SK-N-MC (cell line): Measurements from ENCODE around the gene C6orf47.

ENCODE experiments used
- EZH2 ChIP-seq: fragments of 200-600 bp; sonication (generic); IDR thresholded peaks from one replicate; pipeline ENCODE4 v1.6.1; 2017; ENCODE audit warnings: antibody characterized with exemption
- FOXP2 ChIP-seq: optimal IDR thresholded peaks from 2 replicates; pipeline ENCODE3; 2011; ENCODE audit warnings: mild to moderate bottlenecking, moderate library complexity; ENCODE audit not compliant: insufficient read depth; ENCODE audit errors: extremely low read length, control extremely low read depth
- POLR2AphosphoS5 ChIP-seq: IDR thresholded peaks from 2 replicates; pipeline ENCODE4 v1.6.1; 2012; ENCODE audit warnings: mild to moderate bottlenecking, low read depth, low read length, borderline replicate concordance

DNA sequence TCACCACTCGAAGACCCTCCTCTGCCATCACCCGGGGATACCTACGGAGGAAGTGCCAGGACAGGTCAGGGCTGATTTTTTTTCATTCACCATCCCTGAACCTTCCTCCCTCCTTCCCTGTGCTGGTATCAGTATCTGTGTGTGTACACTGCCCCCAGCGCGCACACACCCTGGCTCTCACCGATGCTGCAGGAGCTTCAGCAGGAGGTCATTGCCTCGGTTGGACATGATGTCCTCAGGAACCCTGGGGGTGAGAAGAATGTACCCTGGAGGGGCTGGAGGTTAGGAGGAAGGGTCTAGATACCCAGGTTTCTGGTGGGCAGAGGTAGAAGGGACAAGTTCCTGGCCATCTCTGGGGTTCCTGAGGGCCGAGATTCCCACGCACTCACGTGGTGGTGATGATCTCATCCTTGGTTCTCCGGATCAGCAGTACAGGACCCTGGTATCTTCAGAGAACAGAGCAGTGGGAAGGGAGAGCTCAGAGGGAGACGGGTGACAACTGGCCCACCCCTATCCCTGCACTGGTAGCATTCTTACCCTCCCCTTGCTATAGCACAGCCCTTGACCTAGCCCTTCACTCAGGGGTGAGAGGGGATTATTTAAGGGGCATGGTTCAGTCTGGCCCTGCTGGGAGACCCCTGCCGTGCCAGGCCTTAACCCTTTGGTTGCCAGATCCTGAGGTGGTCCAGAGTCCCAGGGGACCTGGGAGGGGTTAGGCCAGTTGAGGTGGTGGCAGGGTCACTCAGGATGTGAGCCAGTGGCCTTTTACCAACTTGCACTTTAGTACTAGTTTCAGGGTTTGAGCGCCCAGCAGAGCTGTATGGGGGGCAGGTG, 27.5 kb upstream of the C6orf47 start:
- TF ChIP-seq EZH2 (no peak), POLR2AphosphoS5 (no peak), FOXP2 (no peak)
